H9 (cell line): Measurements from ENCODE around the gene FOSL2. TPM values are rescaled to one million over a fixed set of nuclear protein-coding genes. Genes with fewer than 3 reads are reported as not detected.

ENCODE experiments used
- DNase-seq: peaks from one replicate; pipeline ENCODE4 v3.0.0-alpha.2; 2017
- H2AFZ ChIP-seq: one replicate; pipeline ENCODE4 v1.6.1; 2013; ENCODE audit warnings: mild to moderate bottlenecking, low read length, control low read depth, moderate library complexity
- H2AK5ac ChIP-seq: 2 replicates; pipeline ENCODE4 v1.6.1; 2013; ENCODE audit warnings: low read length, control low read depth, mixed read lengths; ENCODE audit not compliant: insufficient read length
- H2BK120ac ChIP-seq: one replicate; pipeline ENCODE4 v1.6.1; 2013; ENCODE audit warnings: low read depth, mild to moderate bottlenecking, low read length, control low read depth, inconsistent platforms; ENCODE audit not compliant: poor library complexity, severe bottlenecking
- H2BK12ac ChIP-seq: 2 replicates; pipeline ENCODE4 v1.6.1; 2013; ENCODE audit warnings: low read length, control low read depth, mixed read lengths, low read depth; ENCODE audit not compliant: insufficient read length
- H2BK15ac ChIP-seq: 2 replicates; pipeline ENCODE4 v1.6.1; 2013; ENCODE audit warnings: low read depth, low read length, control low read depth
- H2BK20ac ChIP-seq: one replicate; pipeline ENCODE4 v1.6.1; 2013; ENCODE audit warnings: low read depth, mild to moderate bottlenecking, low read length, control low read depth, inconsistent platforms; ENCODE audit not compliant: poor library complexity, severe bottlenecking
- H2BK5ac ChIP-seq: 2 replicates; pipeline ENCODE4 v1.6.1; 2013; ENCODE audit warnings: low read length, control low read depth, mixed read lengths; ENCODE audit not compliant: insufficient read length
- H3K14ac ChIP-seq: 2 replicates; pipeline ENCODE4 v1.6.1; 2013; ENCODE audit warnings: low read length, control low read depth; ENCODE audit not compliant: insufficient read depth
- H3K18ac ChIP-seq: 2 replicates; pipeline ENCODE4 v1.6.1; 2013; ENCODE audit warnings: low read depth, mild to moderate bottlenecking, mixed read lengths, low read length, control low read depth; ENCODE audit not compliant: insufficient read length
- H3K23ac ChIP-seq: 2 replicates; pipeline ENCODE4 v1.6.1; 2013; ENCODE audit warnings: low read length, control low read depth, mixed read lengths, low read depth; ENCODE audit not compliant: insufficient read length
- H3K23me2 ChIP-seq: 2 replicates; pipeline ENCODE4 v1.6.1; 2013; ENCODE audit warnings: low read depth, mild to moderate bottlenecking, mixed read lengths, low read length, control low read depth; ENCODE audit not compliant: insufficient read length, poor library complexity, severe bottlenecking
- H3K27ac ChIP-seq: 2 replicates; pipeline ENCODE4 v1.5.1; 2013; ENCODE audit warnings: low read length, control low read depth, mixed read lengths, low read depth; ENCODE audit not compliant: insufficient read length
- H3K27me3 ChIP-seq: 2 replicates; pipeline ENCODE4 v1.6.1; 2013; ENCODE audit warnings: low read length, control low read depth, inconsistent platforms; ENCODE audit not compliant: insufficient read depth
- H3K4ac ChIP-seq: 2 replicates; pipeline ENCODE4 v1.6.1; 2013; ENCODE audit warnings: low read depth, mild to moderate bottlenecking, control low read depth, inconsistent platforms, low read length, moderate library complexity
- H3K4me1 ChIP-seq: 2 replicates; pipeline ENCODE4 v1.6.1; 2013; ENCODE audit warnings: low read length, control low read depth, inconsistent platforms; ENCODE audit not compliant: insufficient read depth
- H3K4me2 ChIP-seq: 2 replicates; pipeline ENCODE4 v1.6.1; 2013; ENCODE audit warnings: low read length, control low read depth, mixed read lengths; ENCODE audit not compliant: insufficient read length, insufficient read depth
- H3K56ac ChIP-seq: 2 replicates; pipeline ENCODE4 v1.6.1; 2013; ENCODE audit warnings: low read depth, mild to moderate bottlenecking, mixed read lengths, low read length, control low read depth; ENCODE audit not compliant: insufficient read length
- H3K79me1 ChIP-seq: 2 replicates; pipeline ENCODE4 v1.6.1; 2013; ENCODE audit warnings: low read depth, mild to moderate bottlenecking, moderate library complexity, low read length, control low read depth, inconsistent platforms; ENCODE audit not compliant: insufficient read depth, poor library complexity, severe bottlenecking
- H3K79me2 ChIP-seq: 2 replicates; pipeline ENCODE4 v1.6.1; 2013; ENCODE audit warnings: low read length, control low read depth, inconsistent platforms; ENCODE audit not compliant: insufficient read depth
- H3K9ac ChIP-seq: 2 replicates; pipeline ENCODE4 v1.6.1; 2013; ENCODE audit warnings: low read length, control low read depth, mixed read lengths; ENCODE audit not compliant: insufficient read length; ENCODE audit errors: extremely low read depth
- H3K9me3 ChIP-seq: one replicate; pipeline ENCODE4 v1.6.1; 2013; ENCODE audit warnings: low read depth, low read length, inconsistent platforms; ENCODE audit not compliant: control insufficient read depth
- H3T11ph ChIP-seq: one replicate; pipeline ENCODE4 v1.6.1; 2013; ENCODE audit warnings: mild to moderate bottlenecking, low read length, control low read depth, inconsistent platforms
- H4K20me1 ChIP-seq: one replicate; pipeline ENCODE4 v1.6.1; 2013; ENCODE audit not compliant: control insufficient read depth, insufficient read length, insufficient read depth
- H4K5ac ChIP-seq: 2 replicates; pipeline ENCODE4 v1.6.1; 2013; ENCODE audit warnings: low read depth, mild to moderate bottlenecking, mixed read lengths, low read length, control low read depth; ENCODE audit not compliant: insufficient read length
- H4K8ac ChIP-seq: replicated peaks from 2 replicates; pipeline ENCODE4 v1.6.1; 2013; ENCODE audit warnings: low read length, control low read depth, mixed read lengths, low read depth; ENCODE audit not compliant: insufficient read length
- H4K91ac ChIP-seq: 2 replicates; pipeline ENCODE4 v1.6.1; 2013; ENCODE audit warnings: low read depth, mild to moderate bottlenecking, moderate library complexity, mixed read lengths, low read length, control low read depth; ENCODE audit not compliant: insufficient read length
- H3K27ac Mint-ChIP-seq, 3 experiments: 2 replicates in 2 of 3; 3 replicates in 1 of 3; pipeline ENCODE4 v1.8.0; 2020 to 2021; ENCODE audit warnings: mixed read lengths in 3 of 3, mild to moderate bottlenecking in 1 of 3, moderate library complexity in 1 of 3
- H3K27me3 Mint-ChIP-seq: 2 replicates; pipeline ENCODE4 v1.8.0; 2021; ENCODE audit warnings: low read depth, mild to moderate bottlenecking, moderate library complexity, mixed read lengths
- H3K36me3 Mint-ChIP-seq, 3 experiments: 2 replicates in 2 of 3; 3 replicates in 1 of 3; pipeline ENCODE4 v1.8.0; 2020 to 2021; ENCODE audit warnings: low read depth in 3 of 3, mixed read lengths in 3 of 3; ENCODE audit not compliant: insufficient read depth in 1 of 3
- H3K4me1 Mint-ChIP-seq, 2 experiments: 2 replicates each; pipeline ENCODE4 v1.8.0; 2020; ENCODE audit warnings: mixed read lengths in 2 of 2
- H3K4me3 Mint-ChIP-seq, 2 experiments: 2 replicates in 1 of 2; 3 replicates in 1 of 2; pipeline ENCODE4 v1.8.0; 2020 to 2021; ENCODE audit warnings: mild to moderate bottlenecking in 2 of 2, mixed read lengths in 2 of 2, moderate library complexity in 1 of 2
- H3K9me3 Mint-ChIP-seq, 2 experiments: 2 replicates in 1 of 2; 3 replicates in 1 of 2; pipeline ENCODE4 v1.8.0; 2020; ENCODE audit warnings: mild to moderate bottlenecking in 2 of 2, mixed read lengths in 2 of 2, moderate library complexity in 1 of 2
- WGBS: extraction: QIAGEN DNeasy Blood & Tissue Kit; methylation state at CpG from one replicate; pipeline ENCODE4 v1.1.7; 2013; ENCODE audit warnings: missing lambda C conversion rate, low lambda C conversion rate, mixed read lengths; ENCODE audit not compliant: insufficient read length; ENCODE audit errors: extremely low coverage; 5-methylcytosine and 5-hydroxymethylcytosine counted together
- total RNA-seq: library from RNA; stranded (reverse); gene quantifications from 2 replicates; pipeline ENCODE4 v1.2.1, GENCODE V29; 2021
- TF ChIP-seq, protein P1 (sequence below): fragments of 200-600 bp; sonication (generic); conservative IDR thresholded peaks from 3 replicates; pipeline ENCODE4 v1.8.0; 2021; ENCODE audit warnings: antibody characterized with exemption, mild to moderate bottlenecking

The FOSL2 gene
- total RNA-seq, 1 experiment from 2014 or later = 7.4 TPM

DNA sequence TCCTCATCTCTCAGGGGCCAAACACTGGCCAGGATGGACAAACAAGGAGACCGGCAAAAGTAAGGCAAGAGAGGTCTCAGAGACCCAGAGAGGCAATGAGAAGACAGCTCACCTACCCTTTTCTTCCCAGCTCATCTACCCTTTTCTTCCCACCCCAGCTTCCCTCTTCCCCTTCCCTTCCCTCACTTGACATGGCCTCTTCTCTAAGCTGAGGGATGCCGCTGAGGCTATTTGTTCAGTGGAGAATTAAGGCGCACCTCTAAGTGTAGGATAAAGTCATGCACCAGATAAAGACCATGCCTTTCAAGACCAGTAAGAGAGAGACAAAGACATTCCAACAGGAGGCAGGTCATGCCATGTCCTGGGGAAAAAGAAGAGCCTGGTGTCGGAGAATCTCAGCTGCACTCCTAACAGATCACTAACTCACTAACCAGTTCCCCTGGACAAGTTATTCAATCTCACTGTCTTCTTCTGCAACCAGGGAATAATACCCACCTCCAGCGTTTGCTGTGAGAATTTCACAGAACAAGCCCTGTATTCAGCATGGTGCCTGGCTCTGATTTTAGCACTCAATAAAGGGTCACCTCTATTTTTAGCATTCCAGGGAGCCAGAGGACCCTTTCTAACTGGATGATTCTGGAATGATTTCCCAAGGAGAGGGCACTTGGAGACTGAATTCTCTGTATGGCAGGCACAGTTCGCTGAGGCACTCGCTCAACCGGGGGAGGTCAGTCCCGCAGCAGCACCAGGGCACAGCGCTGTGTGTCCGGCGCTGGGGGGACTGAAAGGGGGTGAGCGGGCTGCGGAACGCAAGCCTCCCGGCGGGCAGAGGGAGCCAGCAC is 3.0 kb upstream of the FOSL2 start:
- no peak overlapping the region for H4K8ac ChIP-seq
- H3K36me3 Mint-ChIP-seq = no peaks in the 10 kb centered on the region

More for the DNA sequence above, 3.0 kb upstream of the FOSL2 start:
- H3K23ac ChIP-seq = no peak overlapping the region
- H4K20me1 ChIP-seq = no peaks in the 10 kb centered on the region
- H3K4me1 ChIP-seq = peaks cover 10% of the 10 kb centered on the region; the same call in 1 of the 2 replicates
- no peak overlapping the region for H3K56ac ChIP-seq
- H3K23me2 ChIP-seq = peaks cover 28% of the 10 kb centered on the region
- H2BK120ac ChIP-seq = no peak overlapping the region
- no peak overlapping the region for H3K4ac ChIP-seq
- H3K18ac ChIP-seq = peak overlapping the region; percentile 44
- Mint-ChIP-seq H3K4me3 (peak overlapping the region; percentile 78 to 90), H3K27ac (peak overlapping the region in 2 of 3 experiments; percentile 80 to 91; a peak in 4 of 7 replicates), H3K27me3 (peaks cover 71% of the 10 kb centered on the region), H3K4me1 (peaks cover 24 to 28% of the 10 kb centered on the region in 2 experiments), H3K9me3 (no peaks in the 10 kb centered on the region; a peak in 1 of 5 replicates)
- H2AFZ ChIP-seq = no peak overlapping the region
- WGBS = no CpG with 5 or more reads among the region's 17 CpGs
- TF ChIP-seq, protein P1, sequence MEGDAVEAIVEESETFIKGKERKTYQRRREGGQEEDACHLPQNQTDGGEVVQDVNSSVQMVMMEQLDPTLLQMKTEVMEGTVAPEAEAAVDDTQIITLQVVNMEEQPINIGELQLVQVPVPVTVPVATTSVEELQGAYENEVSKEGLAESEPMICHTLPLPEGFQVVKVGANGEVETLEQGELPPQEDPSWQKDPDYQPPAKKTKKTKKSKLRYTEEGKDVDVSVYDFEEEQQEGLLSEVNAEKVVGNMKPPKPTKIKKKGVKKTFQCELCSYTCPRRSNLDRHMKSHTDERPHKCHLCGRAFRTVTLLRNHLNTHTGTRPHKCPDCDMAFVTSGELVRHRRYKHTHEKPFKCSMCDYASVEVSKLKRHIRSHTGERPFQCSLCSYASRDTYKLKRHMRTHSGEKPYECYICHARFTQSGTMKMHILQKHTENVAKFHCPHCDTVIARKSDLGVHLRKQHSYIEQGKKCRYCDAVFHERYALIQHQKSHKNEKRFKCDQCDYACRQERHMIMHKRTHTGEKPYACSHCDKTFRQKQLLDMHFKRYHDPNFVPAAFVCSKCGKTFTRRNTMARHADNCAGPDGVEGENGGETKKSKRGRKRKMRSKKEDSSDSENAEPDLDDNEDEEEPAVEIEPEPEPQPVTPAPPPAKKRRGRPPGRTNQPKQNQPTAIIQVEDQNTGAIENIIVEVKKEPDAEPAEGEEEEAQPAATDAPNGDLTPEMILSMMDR = no peak
- H4K5ac ChIP-seq = no peak overlapping the region
- no peak overlapping the region for H2BK12ac ChIP-seq
- H3K9ac ChIP-seq = peak overlapping the region; percentile 31
- no peak overlapping the region for H2BK15ac ChIP-seq
- H3K79me2 ChIP-seq = no peaks in the 10 kb centered on the region
- H2AK5ac ChIP-seq = no peak overlapping the region
- H3K9me3 ChIP-seq = no peaks in the 10 kb centered on the region
- H3K27ac ChIP-seq = no peak overlapping the region
- H3K27me3 ChIP-seq = peaks cover 25% of the 10 kb centered on the region; the same call in 1 of the 2 replicates
- H3K79me1 ChIP-seq = no peaks in the 10 kb centered on the region
- no peak overlapping the region for H2BK20ac ChIP-seq
- no peak overlapping the region for H2BK5ac ChIP-seq
- no peak overlapping the region for H3T11ph ChIP-seq
- H4K91ac ChIP-seq = no peak overlapping the region
- peak overlapping the region; percentile 92 for H3K4me2 ChIP-seq
- peak overlapping the region; percentile 88 for H3K14ac ChIP-seq
- no peak for DNase-seq
